Hematopoietic multipotent progenitor cell treated with erythropoietin and hydrocortisone succinate and interleukin-3 and kit ligand, for 6 days (in vitro differentiated cells): ENCODE measurements around the gene CCDC188.

Experiments
- DNase-seq: peaks from one replicate; pipeline ENCODE4 v3.0.0-alpha.2; 2015

Gene CCDC188

GRCh38 chr22:20150381-20151275 lies at the start of gene CCDC188:
TSS of gene CCDC188 (minus strand) at chr22:20151055. CDS start at chr22:20150986, 69 bp downstream.
- no peak for DNase-seq

- no peak for DNase-seq
Measured at GRCh38 chr22:20199906-20200305, 49.1 kb upstream of the CCDC188 start.

GRCh38 chr22:20199413-20199842 lies 48.6 kb upstream of the CCDC188 start:
- no peak for DNase-seq

DNA sequence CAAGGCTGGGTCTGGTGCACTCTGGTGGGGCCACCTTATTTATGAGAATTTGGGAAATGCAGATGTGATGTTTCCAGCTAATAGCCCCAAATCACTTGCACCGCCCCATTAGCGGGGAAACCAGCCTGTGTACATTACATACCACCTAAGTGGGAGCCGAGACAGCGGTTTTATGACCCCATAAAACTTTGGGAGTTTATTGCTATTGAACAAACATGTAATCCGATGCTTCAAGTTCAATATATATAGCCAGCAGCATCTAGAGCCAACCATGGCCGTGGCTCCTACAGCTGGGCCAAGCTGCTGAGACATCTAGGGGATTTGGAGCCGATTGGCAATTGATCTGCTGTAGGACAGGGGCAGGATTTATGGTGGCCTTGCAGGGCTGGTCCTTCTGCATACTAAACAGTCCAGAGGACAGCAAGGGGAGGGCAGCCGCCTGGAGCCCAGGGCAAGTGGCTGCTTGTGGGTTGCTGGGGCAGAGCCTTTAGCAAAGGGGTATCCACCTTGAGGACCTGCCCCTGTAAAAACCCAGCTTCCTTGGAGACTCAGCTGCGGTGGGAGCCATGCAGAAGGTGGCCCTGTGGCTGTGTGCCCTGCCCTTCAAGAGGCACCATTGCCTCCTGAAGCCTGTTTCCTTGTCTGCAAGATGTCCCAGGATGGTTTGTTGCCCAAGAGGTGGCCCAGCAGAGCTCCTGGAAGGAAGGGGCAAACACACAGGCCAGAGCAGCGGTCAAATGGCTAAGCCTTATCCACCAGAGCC lies 47.9 kb upstream of the CCDC188 start:
- DNase-seq = no peak

DNA sequence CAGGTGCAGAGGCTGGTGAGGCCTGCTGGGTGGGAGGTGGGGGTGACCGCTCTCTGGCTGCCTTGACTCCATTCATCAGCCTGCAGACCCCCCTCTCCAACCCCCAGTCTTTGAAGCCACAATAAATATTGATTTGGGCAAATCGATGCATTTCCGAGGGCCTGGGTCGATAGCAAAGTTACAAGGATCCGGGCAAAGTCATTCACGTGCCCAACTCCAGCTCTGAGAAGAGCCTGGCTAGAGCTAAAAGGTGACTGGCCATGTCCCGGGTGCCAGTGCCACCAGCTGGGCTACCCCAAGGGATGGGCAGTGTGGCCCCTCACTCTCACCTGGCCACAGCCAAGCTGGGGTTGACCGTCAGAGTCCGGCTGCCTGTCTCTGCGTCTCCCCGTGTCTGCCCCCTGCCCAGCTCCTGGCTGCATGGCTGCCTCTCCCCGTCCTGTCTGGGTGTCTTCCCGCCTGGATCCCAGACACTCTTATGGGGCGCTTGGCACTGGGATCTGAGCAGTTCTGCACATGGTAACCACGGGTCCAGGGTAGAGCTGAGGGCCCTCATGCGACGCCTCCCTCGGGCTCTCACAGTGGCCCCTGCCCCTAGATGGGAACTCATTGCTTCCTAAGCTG lies 46.7 kb upstream of the CCDC188 start:
- no peak for DNase-seq

DNA sequence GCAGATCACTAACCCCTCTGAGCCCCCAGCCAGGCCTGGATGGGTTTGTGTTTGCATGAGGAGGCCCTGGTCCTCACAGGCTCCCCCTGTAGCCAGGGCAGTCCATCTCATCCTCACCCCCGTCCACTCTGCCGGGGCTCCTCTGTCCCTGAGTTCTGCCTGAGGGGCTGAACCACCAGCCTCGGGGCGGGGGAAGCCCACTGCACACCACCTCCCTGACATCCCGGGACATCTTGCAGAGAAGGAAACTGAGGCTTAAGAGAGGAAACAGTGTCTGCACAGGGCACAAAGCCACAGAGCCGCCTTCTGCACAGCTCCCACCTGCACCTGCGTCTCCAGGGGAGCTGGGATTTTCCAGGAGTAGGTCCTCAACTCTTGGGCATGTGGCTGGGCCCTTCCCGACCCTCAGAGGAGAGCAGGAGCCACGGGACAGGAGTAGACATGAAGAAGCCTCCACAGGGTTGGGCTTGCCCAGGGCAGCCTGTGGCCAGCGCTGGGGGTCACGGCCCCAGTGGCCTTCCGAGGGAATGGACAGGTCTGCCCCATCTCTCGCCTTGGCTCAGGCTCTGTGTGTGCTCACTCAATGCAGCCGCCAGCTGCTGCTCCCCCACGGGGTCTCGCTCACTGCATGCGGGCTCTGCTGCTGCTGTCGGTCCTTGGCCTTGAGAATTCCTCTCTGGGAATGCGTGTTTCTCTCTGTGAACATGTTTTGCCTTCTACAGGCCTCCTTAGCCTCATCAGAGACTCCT lies 45.4 kb upstream of the CCDC188 start:
- no peak for DNase-seq

DNA sequence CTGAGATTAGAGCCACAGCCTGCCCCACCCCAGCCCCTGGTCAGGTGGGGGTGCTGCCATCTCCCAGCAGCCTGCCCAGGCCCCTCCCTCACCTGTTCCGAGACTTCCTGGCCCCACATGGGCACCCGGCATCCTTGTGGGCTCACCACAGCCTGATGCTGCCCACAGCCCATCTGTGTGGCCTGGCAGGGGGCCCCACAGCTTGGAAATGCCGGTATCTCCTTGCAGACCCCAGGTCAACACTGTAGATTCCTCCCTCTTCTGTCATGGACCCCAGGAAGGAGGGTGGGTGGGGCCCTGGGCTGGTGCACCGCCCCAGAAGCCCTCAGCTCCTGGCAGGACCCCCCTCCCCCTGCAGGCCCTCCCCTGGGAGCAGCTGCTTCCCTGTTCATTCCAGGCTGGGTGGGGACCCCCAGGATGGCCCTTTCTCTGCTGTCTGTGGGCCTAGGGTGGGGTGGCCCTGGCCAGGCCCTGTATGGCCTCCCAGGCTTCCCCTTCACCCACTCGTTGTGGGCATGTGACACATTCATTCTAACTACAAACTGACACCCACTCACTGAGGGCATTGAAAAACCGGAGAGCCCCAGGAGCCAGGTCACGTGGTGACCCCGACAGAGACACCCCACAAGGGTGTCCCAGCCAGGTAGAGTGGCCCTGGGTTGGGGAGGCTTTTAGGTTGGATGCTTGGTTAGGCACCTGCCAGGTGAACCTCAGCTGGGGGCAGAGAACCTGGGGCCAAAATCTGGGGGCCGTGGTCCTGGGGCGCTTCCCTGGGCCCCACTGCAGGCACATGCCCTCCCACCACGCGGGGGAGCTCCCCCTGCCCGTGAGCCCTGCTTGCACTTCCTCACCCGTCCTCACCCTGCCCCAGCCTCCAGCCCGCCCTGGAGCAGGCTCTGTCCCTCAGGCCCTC lies 44.1 kb upstream of the CCDC188 start:
- no peak for DNase-seq

- no peak for DNase-seq
Measured at GRCh38 chr22:20193761-20194494, 43.1 kb upstream of the CCDC188 start.

- DNase-seq = no peak
Measured at GRCh38 chr22:20192972-20193760, 42.3 kb upstream of the CCDC188 start.

GRCh38 chr22:20192293-20192971 lies 41.6 kb upstream of the CCDC188 start:
- DNase-seq = no peak

DNA sequence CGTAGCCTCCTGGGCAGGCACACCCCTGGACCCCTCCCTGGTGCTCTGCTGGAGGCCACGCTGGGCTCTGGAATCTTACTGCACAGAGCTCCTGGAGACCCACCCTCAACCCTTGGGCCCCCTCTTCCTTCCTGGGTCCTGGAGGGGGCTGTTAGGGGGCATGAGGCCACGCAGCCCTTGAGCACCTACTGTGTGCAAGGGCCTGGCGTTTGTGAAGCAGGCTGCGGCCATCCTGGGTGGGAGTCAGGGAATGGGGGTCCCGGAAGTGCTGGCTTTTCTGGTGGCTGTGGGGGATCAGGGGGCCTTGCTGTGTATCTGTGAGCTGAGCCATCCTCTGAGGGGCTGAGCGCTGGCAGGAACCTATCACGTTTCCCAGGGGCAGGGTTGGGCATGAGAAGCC lies 40.9 kb upstream of the CCDC188 start:
- DNase-seq = no peak

GRCh38 chr22:20191000-20191515 lies 40.2 kb upstream of the CCDC188 start:
- no peak for DNase-seq

- DNase-seq = no peak
Measured at GRCh38 chr22:20188567-20188877, 37.7 kb upstream of the CCDC188 start.

DNA sequence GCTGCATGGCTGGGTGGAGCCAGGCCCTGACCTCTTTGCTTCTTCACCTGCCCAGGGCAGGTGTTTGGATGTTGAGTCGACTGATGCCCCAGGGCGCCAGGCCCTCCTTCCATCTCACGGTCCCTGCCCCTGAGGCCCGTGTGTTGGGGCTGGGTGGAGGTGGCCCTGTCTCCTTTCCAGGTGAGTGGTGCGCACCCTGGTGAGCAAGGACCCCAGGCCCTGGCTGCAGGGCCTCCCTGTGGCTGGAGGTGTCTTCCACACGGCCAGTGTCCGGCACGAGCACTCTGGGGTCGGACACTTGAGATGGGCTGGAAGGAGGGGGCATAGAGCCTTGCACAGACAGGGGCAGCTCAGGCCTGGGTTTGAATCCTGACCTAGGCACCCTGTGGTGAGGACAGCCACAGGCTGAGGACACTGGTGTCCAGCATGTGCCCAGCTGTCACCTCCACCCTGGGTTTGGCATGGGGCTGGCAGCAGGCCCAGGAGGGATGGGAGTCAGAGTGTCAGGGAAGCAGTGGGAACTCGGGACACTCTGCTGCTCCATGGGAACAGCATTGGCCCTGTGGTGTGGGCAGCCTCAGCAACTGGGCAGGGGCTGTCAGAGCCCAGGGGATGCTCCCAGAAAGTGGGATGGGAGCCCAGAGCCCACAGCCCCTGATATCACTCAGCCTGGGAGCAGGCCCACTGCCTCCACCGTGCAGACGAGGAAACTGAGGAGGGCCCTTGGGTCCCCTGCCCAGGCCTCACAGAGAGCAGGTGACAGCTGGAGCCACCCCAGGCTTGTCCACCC lies 37.1 kb upstream of the CCDC188 start:
- DNase-seq = no peak

- DNase-seq = no peak
Measured at GRCh38 chr22:20186871-20187546, 36.2 kb upstream of the CCDC188 start.

- DNase-seq = no peak
Measured at GRCh38 chr22:20186183-20186870, 35.5 kb upstream of the CCDC188 start.

DNA sequence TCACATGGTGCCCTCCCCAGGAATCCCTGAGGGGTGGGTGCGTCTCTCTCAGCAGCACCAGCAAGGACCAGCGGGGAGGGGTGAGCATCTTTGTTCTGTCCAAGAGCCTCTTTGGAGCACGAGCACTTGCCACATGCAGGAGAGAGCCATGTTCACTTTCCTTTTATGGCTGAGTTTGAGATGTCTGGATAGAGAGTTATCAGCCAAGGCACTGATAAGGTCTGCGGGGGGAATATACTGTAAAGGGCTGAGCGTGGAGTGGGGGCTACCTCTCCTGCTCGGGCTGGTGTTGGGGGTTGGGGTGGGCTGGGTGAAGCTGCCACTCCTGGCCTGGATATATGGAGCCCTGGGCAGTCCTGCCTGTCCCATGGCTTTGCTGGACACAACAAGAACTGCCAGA lies 34.9 kb upstream of the CCDC188 start:
- DNase-seq = no peak
